Stimulated activated CD8-positive, alpha-beta memory T cell treated with anti-CD3 and anti-CD28 coated beads, Interleukin-12 subunit alpha, Interleukin-12 subunit beta, amount 100 ng/mL, for 24 hours (primary cell): ENCODE measurements around the gene ZNF709.
"Not testable (repeated sequence)": the region's sequence is repeated elsewhere in the genome, so short reads cannot be mapped to it uniquely, and the experiment has no call there.

ENCODE experiments used
- DNase-seq: peaks from one replicate; pipeline ENCODE4 v3.0.0-alpha.2; 2020; ENCODE audit errors: extremely low read depth

Gene ZNF709

GRCh38 chr19:12450844-12451243 is 33.8 kb downstream of the ZNF709 start:
- no peak for DNase-seq

- no peak for DNase-seq
These were observed 35.8 kb downstream of the ZNF709 start for GRCh38 chr19:12448808-12449207.

- peak; percentile 95 for DNase-seq
These were observed 43.9 kb downstream of the ZNF709 start, which contains the start of gene ZNF443 for GRCh38 chr19:12440541-12441316. ZNF443 (minus strand) TSS chr19:12441021; CDS start chr19:12440914, 107 bp downstream.

- DNase-seq: not testable (repeated sequence)
These were observed 44.7 kb downstream of the ZNF709 start for GRCh38 chr19:12439686-12440540.

- DNase-seq: not testable (repeated sequence)
These were observed 53.8 kb downstream of the ZNF709 start for GRCh38 chr19:12430726-12431299.

- no peak for DNase-seq
These were observed 58.7 kb downstream of the ZNF709 start for GRCh38 chr19:12425888-12426274.

GRCh38 chr19:12425236-12425887 is 59.3 kb downstream of the ZNF709 start:
- DNase-seq: no peak

GRCh38 chr19:12417273-12417672 is 67.3 kb downstream of the ZNF709 start:
- not testable (repeated sequence) for DNase-seq

GRCh38 chr19:12411893-12412292 is 72.7 kb downstream of the ZNF709 start:
- DNase-seq: no peak
